CD4-positive, alpha-beta T cell treated with Interleukin-12 subunit alpha and Interleukin-12 subunit beta, for 1 hour (primary cell): Measurements from ENCODE around the gene RAB3C.
A peak's percentile ranks its signal among the peaks of the same experiment; 100 is the strongest.

Experiments
- DNase-seq: peaks from one replicate; pipeline ENCODE4 v3.0.0-alpha.2; 2020

The RAB3C gene

GRCh38 chr5:58842852-58843251 lies 260.0 kb downstream of the RAB3C start:
- no peak for DNase-seq

GRCh38 chr5:58844395-58844794 lies 261.5 kb downstream of the RAB3C start:
- no peak for DNase-seq

DNA sequence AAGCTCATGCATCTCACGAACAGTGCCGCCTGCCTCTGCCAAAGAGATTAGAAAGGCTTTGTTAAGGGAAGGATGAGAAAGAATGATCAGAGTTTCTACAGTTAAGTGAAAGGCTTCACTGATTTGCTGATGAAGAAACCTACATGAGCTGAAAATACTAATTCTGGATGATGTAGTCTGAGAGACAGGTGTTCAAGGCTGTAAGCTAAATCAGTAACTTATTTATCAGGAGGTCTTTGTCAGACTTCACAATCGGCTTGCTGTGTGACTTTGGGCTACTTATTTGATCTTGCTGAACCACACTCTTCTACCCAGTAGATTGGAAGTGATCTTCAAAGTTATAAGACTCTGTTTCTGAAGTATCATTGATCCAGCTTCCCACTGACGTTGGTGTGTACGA lies 264.2 kb downstream of the RAB3C start:
- DNase-seq, result no peak

- no peak for DNase-seq
Observed at GRCh38 chr5:58849223-58849622, 266.3 kb downstream of the RAB3C start.

DNA sequence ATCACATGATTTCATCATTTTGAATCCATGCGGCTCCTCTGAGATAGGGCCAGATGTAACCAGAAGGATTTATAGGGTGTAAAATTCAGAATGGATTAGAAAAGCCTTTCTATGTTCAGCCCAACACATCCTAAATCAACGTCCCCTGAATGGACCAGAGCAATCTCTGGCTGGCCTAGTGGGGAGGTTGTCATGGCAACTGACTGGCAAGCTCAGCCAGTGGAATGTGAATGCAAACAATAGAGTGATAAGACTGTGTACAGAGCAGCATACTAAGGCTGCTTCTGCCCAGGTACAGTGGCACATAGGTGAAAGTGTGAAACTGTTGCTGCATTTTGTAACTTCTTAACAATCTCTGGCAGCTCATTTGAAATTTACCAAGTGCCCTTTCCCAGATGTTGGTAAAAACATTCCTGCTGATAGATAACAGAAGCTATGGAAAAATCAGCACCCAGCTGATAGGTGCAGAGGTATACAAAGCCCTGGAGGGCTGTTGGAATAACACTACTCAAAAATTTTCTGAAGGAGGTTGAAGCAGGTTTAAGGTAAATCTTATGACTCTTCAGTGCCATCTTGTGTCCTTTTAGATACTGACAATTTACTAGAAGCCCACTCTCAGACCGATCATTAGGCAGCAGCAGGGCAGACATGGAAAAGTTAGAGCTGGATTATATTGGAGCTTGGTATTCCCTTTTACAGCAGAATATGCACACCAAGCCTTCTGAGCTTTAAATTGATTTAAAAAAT lies 267.2 kb downstream of the RAB3C start:
- peak; percentile 14 for DNase-seq

DNA sequence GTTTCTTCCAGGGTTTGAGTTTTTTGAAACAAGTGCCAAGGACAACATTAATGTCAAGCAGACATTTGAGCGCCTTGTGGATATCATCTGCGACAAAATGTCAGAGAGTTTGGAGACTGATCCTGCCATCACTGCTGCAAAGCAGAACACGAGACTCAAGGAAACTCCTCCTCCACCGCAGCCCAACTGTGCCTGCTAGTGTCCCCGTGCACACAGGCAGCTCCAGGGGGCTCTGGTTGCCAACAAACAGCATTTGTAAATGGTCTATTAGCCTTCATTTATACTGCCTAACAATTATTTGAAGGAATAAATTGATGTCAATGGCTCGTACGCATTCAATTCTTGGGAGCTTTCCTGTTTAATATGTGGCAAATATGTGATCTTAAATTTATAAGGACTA lies 268.3 kb downstream of the RAB3C start:
- no peak for DNase-seq

GRCh38 chr5:58851571-58851970 lies 268.7 kb downstream of the RAB3C start:
- no peak for DNase-seq

- no peak for DNase-seq
Observed at GRCh38 chr5:58852566-58852965, 269.7 kb downstream of the RAB3C start.

DNA sequence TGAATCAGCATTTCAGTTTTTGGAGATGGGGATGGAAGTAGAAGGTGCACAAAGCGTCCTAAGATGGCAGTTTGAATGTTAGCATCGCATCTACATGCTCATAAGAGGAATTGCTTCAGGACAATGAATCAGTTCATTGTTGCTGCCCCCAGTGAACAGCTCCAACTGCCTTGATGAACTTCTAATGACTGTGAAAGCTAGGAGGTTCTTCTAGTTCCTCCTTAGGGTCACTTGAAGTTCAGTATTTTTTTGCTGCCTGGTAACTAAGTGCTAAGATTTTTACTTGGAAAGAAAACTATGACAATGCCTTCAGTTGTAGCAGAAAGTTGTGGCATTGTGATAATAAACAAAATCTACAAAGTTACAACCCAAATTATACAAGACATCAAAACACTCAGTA lies 271.6 kb downstream of the RAB3C start:
- no peak for DNase-seq

GRCh38 chr5:58855851-58856739 lies 273.2 kb downstream of the RAB3C start:
- DNase-seq, result no peak

DNA sequence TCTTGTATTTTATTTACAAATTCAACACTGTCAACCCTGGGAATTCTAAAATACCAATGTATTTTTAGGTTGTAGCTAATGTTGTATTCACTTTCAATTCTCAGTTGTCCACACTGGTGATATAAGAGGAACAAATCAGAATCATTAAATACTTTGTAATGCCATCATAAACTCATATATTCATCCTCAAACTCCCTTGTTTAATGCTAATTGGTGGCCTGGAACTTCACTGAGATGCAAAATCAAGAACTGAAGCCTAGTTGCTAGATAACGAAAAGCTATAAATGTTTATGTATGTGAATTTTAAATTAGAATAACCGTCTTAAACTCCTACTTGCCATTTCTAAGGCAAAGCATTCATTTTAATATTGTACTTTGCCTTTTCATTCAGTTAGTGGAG lies 274.7 kb downstream of the RAB3C start:
- DNase-seq, result no peak

DNA sequence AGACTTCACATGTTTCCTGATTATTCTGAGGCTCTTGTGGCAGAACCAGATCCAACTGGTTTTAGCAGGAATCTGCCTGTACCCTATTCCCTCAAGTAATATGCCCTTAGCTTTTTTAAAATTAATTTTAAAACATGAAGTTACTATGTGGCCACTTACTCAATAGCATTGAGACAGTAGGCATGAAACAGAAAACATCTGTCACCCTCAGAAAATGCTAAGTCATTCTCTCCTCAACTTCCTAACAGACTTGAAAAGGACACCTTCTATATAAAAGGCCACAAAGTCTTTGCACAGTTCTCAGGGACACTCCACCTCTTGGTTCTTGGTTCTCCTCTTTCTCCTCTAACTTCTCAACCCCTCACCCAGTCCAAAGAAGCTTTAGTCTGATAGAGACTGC lies 277.8 kb downstream of the RAB3C start:
- DNase-seq, result no peak

DNA sequence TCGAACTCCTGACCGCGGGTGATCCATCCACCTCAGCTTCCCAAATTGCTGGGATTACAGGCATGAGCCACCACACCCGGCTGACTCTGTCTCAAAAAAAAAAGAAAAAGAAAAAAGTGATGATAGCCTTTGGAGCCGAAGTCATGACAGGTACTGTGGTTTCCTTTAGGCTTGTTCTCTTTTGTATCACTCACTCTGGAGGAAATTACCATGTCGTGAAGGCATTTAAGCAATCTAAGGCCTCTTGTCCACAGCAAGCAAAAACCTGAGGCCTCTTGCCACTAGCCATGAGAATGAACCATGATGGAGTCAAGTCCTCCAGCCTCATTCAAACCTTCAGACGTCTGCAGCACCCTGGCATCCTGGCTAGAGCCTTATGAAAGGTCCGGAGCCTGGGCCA lies 286.1 kb downstream of the RAB3C start:
- no peak for DNase-seq

- peak; percentile 41 for DNase-seq
Observed at GRCh38 chr5:58871648-58872242, 288.9 kb downstream of the RAB3C start.

- DNase-seq, result no peak
Observed at GRCh38 chr5:58872670-58873273, 289.9 kb downstream of the RAB3C start.

GRCh38 chr5:58875599-58875998 lies 292.7 kb downstream of the RAB3C start:
- no peak for DNase-seq

DNA sequence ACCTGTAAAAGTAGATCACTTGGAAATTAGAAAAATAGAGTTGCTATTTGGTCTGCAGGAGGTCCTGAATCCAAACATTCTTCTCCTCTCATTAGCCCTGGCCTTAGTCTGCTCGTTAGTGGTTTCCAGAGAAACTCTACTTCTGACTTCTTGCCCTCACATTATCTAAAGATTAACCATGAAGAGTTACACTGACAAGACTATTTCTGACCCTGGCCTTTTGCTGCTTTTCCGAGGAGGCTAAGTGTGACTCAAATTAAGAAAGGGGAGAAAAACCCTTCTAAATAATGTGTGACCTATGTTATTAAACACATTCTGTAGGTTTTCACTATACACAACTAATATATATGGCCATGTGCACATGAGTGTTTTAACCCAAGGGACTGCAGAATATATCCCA lies 302.4 kb downstream of the RAB3C start:
- no peak for DNase-seq

DNA sequence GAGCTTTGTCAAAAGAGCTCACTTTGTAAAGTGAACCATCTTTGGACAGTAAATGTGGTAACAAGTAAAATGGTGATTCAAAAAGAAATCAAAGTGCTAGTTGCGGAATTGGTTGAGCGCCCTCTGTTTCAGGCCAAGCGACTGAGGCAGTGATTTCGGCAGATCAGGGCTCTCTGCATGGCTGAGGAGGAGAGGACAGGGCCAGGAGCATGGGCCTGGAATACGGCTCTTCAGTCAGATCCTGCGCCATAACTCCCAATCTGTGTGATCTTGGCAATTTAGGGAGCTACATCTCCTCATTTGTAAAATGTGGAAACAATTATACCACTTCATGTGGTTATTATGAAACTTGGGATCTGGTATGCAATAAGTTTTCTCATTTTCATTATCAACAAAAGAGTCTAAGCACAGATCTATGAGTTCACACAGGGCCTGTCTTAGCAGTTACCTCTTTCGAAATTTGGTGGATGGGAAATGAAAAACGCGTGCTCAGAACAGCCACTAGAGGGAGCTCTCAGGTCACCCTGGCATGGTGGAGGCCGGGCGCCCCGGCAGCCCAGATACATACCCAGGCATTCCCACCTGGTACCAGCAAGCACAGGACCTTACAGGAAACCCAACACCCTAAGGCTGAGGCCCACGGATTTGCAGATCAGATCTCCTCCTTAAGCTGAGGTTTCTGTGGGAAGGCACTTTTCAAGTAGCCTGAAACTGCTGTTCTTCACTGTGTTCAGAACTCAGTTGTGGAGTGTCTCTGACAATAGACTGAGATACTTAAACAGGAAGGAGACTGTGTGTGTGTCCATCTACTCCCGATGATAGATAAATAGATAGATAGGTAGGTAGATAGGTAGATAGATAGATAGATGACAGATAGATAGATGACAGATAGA lies 303.7 kb downstream of the RAB3C start:
- DNase-seq, result peak; percentile 66

- no peak for DNase-seq
Observed at GRCh38 chr5:58887311-58887710, 304.4 kb downstream of the RAB3C start.

- no peak for DNase-seq
Observed at GRCh38 chr5:58887721-58888409, 305.0 kb downstream of the RAB3C start.

DNA sequence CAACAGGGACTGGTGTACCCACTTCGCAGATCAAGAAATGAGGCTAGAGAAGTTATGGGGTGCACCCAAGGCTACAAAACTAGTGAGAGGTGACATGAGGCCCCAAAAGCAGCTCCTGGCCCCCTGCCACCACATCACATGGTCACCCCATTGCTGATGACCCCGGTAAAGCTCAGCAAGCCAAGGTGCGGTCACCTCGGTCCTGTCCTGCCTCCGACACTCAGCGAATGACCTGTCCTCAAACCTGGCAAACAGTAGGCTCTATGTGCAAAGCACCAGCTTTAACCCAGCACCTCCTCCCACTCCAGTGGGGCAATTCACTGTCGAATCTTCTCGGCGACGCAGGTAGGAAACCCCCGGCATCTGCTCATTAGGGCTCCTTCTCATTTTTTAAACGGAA lies 307.4 kb downstream of the RAB3C start:
- no peak for DNase-seq

DNA sequence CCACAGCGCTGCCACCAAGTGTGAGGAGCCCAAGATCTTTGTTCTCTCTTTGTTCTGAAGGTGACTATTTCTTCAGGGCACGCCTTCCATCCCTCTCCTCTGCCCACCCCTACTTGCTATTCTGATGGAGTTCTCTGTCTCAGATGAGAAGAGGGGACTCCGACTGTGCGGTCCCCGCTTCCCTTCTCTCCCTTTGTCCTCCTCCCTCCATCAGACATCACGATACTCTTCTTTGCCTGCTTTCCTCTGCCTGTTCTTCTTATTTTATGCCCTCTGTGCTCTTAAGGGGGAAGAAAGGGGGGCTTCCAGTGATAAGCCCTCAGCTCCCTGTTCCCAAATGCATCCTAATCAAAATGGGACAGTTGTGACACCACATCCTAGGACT lies 307.8 kb downstream of the RAB3C start:
- DNase-seq, result no peak
